ENCODE data around the gene KRI1. TPM values are rescaled to one million over a fixed set of nuclear protein-coding genes. Genes with fewer than 3 reads are reported as not detected.
"Not testable (repeated sequence)": the region's sequence is repeated elsewhere in the genome, so short reads cannot be mapped to it uniquely, and the experiment has no call there.

The KRI1 gene
- total RNA-seq, 1 experiment from 2014 or later: 17.3 TPM

GRCh38 chr19:10577951-10578350 lies 12.1 kb upstream of the KRI1 start:
- DNase-seq (ENCODE audit: extremely low read depth, low read depth): no peak

GRCh38 chr19:10575011-10575716 lies 9.4 kb upstream of the KRI1 start:
- DNase-seq (ENCODE audit: extremely low read depth, low read depth): no peak

GRCh38 chr19:10574462-10574861 lies 8.7 kb upstream of the KRI1 start:
- no peak for DNase-seq (ENCODE audit: extremely low read depth, low read depth)

- not testable (repeated sequence) for DNase-seq (ENCODE audit: extremely low read depth, low read depth)
Measured at GRCh38 chr19:10573793-10574192, 8.0 kb upstream of the KRI1 start.

GRCh38 chr19:10568826-10569651 lies 3.2 kb upstream of the KRI1 start, which contains the start of gene CDKN2D:
TSS of gene CDKN2D (minus strand) at chr19:10568979. CDS start at chr19:10568653, 326 bp downstream.
- DNase-seq (ENCODE audit: extremely low read depth, low read depth): peak; percentile 96

GRCh38 chr19:10568062-10568825 lies 2.4 kb upstream of the KRI1 start:
- DNase-seq (ENCODE audit: extremely low read depth, low read depth): no peak

GRCh38 chr19:10567656-10568055 lies 1.8 kb upstream of the KRI1 start:
- no peak for DNase-seq (ENCODE audit: extremely low read depth, low read depth)

- no peak for DNase-seq (ENCODE audit: extremely low read depth, low read depth)
Measured at GRCh38 chr19:10566658-10567410, 1.0 kb upstream of the KRI1 start.

- DNase-seq (ENCODE audit: extremely low read depth, low read depth): no peak
Measured at GRCh38 chr19:10566408-10566657, 523 bp upstream of the KRI1 start.

GRCh38 chr19:10565028-10565566 lies 713 bp downstream of the KRI1 start:
- DNase-seq (ENCODE audit: extremely low read depth, low read depth): no peak

GRCh38 chr19:10562609-10563008 lies 3.2 kb downstream of the KRI1 start:
- no peak for DNase-seq (ENCODE audit: extremely low read depth, low read depth)

GRCh38 chr19:10560154-10560553 lies 5.7 kb downstream of the KRI1 start:
- no peak for DNase-seq (ENCODE audit: extremely low read depth, low read depth)

- DNase-seq (ENCODE audit: extremely low read depth, low read depth): no peak
Measured at GRCh38 chr19:10557603-10558197, 8.1 kb downstream of the KRI1 start.

GRCh38 chr19:10555610-10555973 lies 10.2 kb downstream of the KRI1 start:
- DNase-seq (ENCODE audit: extremely low read depth, low read depth): no peak

- DNase-seq (ENCODE audit: extremely low read depth, low read depth): no peak
Measured at GRCh38 chr19:10554760-10555609, 10.8 kb downstream of the KRI1 start.

- no peak for DNase-seq (ENCODE audit: extremely low read depth, low read depth)
Measured at GRCh38 chr19:10553943-10554381, 11.8 kb downstream of the KRI1 start.

- no peak for DNase-seq (ENCODE audit: extremely low read depth, low read depth)
Measured at GRCh38 chr19:10553087-10553667, 12.6 kb downstream of the KRI1 start.

GRCh38 chr19:10552510-10553053 lies 13.2 kb downstream of the KRI1 start:
- no peak for DNase-seq (ENCODE audit: extremely low read depth, low read depth)

Data from NCI-H460 (cell line).